CD4-positive, alpha-beta T cell treated with Interleukin-2 at 100 ng/mL for 4 hours (primary cell): Measurements from ENCODE around the gene MAP1LC3B2.

ENCODE experiments used
- DNase-seq: peaks from one replicate; pipeline ENCODE4 v3.0.0-alpha.2; 2020; ENCODE audit warnings: low spot score

Gene MAP1LC3B2

DNA sequence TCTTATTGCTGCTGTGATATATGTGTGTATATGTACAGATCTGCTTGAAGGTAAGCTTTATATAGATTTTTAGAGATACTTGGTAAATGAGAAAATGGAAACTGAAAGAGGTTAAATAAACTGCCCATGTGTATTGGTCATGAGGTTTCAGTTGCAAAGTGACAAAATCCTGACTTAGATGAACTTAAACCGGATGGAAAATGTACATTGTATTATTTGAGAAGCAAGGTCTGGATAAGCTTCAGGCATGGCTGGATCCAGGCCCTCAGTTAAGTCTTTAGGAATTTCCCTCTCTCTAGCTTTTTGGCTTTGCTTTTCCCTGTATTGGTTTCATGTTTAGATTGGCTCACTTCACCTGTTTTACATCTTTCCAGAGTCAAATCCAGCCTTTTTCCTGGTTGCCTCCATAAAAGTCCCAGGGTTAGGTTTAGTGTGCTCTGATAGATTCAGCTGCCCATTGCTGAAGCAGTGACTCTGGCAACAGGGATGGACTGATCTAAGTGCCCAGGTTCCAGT, 21.0 kb upstream of the MAP1LC3B2 start:
- DNase-seq: no peak

DNA sequence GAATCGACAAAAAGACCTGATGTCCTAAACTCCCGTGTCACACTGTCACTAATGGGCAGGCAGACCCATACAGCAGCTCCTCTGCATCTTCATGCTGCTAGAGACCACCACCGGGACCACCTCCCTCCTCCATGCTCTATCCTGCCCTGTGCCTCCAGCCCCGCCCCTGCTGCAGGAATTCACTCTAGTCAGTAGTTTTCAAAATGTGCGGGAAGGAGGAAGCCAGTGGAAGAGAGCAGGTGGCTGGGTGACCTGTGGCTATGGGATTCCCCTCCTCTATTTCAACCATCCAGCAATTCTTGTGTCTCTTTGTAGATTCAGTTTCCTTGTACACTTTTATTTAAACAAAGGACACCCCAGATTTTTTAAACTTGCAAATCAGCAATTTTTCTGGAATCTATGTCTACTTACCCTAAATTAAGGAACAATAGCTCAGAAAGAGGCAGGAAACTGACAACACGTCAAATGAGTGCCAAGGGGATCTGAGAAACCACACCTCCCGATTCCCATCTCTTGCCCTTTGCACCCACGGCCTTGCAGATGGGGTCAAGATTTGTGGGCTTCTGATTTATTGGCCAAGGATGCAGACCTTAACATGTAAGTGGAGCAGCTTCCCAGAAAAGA, 20.4 kb upstream of the MAP1LC3B2 start:
- no peak for DNase-seq

DNA sequence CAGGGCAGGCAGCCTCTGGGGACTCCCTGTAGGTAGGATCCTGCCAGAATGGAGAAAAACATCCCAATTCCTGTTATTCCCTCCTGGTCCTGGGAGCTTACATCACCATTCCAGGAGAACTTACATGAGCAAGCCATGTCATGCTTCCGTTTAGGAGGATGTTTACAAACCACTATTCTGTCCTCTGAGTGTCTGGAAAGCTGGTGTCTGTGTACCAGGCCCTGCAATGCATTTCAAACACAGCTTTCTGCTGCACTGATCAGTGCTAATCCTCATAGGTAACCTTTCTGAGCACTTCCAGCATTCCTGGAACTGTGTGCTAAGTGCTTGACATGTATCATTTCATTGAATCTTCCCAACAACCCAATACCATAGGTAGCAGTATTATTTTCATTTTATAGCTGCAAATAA, 19.8 kb upstream of the MAP1LC3B2 start:
- DNase-seq: no peak

DNA sequence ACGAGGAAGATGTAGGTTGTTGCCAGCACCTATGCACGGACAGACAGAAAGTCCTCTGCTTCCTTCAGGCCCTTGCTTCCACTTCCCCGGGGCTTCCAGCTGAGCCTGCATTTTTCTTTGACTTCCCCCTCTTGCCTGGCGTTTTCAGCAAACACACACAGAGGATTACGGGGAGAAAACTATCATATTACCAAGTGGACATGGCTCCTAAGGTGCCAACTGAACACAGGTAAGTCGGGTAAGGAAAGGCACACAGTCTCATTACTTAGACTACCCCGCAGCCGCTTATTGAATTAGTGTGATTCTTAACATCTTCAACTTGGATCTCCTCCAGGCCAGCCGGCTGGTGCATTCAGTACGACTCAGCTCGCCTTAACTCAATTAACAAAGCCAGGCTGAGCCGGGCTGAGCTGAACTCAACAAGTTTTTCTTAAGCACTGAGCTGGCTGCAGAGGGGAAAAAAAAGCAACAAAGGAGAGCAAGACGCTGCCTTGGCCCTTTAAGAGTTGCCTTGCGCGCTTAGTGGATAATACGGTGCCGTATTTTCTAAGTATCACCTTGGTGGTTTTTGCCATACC, 19.2 kb upstream of the MAP1LC3B2 start:
- DNase-seq: no peak

DNA sequence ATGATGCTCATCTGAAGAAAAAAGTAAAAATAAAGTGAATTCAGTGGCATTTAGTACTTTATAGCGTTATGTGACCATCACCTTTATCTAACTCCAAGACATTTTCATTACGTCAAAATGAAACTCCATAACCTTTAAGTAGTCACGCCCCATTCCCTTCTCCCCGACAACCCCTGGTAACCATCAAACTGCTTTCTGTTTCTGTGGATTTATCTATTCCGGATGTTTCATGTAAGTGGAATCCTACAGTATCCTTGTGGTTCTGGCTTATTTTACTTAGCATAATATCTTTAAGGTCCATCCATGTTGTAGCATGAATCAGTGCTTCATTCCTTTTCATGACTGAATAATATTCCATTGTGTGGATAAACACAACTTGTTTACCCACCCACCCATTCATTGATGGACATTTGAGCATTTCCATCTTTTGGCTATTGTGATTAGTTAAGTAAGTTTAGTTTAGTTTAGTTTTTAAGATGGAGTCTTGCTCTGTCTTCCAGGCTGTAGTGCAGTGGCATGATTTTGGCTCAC, 18.5 kb upstream of the MAP1LC3B2 start:
- DNase-seq: no peak

DNA sequence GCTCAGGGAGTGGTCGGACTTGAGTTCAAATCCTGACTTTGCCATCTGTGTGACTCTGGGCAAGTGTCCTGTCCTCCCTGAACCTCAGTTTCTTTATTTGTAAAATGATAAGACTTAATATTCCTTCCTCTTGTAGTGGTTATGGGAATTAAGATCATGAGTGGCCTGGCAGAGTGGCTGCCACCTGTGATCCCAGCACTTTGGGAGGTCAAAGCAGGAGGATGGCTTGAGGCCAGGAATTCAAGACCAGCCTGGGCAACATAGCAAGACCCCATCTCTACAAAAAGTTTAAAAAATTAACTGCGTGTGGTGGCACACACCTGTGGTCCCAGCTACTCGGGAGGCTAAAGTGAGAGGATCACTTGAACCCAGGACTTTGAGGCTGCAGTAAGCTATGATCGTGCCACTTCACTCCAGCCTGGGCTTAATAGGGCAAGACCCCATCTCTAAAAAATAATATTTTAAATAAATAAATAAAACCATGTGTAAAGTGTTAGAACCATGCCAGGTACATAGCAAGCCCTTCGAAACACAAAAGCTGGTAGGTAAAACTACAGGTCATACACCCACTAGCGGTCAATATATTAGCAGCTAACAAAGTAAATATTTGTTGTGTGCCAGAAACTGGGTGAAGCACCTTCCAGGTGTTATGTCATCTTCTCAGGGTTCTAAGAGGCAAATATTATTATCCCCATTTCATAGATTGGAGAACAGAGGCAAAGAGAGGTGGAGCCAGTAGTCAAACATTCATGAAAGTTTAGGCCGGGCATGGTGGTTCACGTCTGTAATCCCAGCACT, 17.4 kb upstream of the MAP1LC3B2 start:
- no peak for DNase-seq

DNA sequence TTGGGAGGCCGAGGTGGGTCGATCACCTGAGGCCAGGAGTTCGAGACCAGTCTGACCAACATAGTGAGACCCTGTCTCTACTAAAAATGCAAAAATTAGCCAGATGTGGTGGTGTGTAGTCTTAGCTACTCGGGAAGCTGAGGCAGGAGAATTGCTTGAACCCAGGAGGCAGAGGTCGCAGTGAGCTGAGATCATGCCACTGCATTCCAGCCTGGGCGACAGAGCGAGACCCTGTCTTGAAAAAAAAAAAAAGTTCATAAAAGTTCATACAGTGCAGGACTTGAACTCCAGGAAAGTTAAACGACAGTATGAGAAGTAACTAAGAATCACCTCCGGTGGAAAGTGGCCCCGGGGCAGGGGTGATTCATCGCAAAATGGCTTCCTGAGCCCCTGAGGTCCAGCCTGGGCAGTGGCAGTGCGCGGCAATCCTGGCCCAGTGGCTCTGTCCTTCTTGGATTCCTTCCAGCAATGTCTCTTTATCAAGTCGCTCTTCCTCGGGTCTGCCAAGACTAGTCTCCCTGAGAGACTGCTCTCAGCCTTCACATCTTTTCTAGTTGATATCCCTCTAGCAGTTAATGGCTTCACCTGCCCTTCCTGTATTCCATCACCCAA, 16.7 kb upstream of the MAP1LC3B2 start:
- no peak for DNase-seq

DNA sequence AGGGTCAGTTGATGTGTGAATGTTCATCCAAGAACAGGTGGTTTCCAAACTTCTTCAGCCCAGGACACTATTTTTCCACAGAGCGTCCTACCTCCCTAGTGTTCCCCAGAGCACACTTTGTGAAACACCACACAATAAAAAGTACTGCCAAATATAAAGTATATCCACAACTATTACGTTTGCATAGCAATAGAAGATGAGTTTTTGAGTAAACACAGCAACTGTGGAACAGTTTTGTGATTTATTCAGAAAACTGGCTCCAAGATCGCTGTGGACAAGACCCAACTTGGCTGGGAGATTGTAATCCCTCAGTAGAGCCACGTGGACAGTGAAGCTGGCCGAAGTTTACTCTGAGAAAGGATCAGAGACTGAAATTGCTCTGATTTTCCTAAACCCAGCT, 14.5 kb upstream of the MAP1LC3B2 start:
- DNase-seq: no peak

DNA sequence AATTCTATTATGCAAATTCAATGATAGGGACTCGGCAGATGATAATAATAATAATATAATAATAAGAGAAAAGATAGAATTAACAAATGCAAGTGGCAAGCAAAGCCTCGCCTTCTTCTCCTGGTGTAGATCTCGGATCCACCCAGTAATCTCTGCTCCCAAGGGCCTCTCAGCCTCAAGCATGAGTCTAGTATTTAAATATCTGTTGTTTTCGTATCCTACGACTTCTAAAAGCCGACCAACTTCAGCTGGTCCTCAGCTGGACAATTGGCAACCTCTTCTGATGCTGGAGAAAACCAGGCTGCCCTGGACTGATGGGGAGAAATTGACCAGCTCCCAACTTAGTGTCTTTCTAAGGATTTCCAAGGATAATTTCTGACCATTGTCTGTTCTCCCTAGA, 14.0 kb upstream of the MAP1LC3B2 start:
- DNase-seq: no peak

DNA sequence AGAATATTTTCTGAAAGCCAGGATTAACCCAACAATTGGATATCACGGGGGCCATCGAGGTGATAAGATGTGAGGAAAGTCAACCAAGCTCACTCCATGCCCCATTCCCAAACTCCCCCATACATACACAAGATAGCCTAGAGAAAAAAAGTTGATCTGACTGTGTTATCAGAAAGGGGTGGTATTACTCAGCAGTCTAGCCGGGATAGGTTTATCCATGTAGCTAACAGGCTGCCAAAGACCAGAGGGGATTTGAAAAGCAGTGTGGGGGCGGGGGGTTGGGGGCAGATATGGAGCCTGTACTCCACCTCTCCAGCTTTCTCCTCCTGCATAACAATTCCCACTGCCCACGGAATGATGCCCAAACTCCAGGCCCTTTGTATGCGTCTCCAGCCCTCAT, 13.2 kb upstream of the MAP1LC3B2 start:
- DNase-seq: no peak

DNA sequence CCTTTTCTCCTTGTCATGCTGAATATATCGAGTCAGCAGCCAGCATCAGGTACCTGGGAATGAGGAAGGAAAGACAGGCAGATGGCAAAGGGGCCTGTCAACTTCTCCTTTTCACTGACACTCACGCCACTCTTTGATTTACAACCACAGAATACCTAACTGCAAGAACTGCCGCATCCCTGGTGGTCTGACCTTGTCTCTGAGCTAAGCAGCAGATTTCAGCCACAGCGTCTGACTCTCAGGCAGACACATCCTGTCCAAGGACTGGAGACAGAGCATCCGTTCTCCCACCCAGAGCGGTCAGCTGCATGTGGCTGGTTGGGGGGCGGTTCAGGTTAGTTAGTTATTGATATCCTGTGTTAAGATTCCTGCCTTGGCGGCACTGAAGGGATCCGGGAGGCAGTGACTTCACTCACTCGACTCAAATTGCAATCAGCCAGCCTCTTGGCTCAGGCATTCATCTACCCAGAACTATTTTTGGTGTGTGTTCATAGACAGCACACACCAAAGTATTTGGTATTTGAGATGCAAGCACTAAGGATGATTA, 11.2 kb upstream of the MAP1LC3B2 start:
- no peak for DNase-seq

DNA sequence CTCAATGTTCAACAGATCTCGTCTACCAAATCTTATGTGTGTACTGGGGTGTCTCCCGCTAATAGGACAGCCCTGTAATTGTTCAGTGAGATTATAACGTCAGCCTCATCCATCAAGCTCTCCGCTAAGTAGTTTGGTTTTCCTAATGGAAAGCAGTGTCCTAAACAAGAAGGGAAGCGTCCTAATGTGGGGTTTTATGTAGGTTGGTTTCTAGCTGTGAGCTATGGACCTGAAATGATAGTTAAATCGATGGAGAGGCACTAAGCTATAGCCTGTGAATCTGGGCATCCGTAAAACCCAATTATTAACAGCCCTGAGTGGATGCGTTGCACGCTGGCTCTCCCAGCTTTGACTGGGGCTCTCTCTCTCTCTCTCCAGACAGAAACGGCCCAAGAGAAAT, 9.2 kb upstream of the MAP1LC3B2 start:
- no peak for DNase-seq

DNA sequence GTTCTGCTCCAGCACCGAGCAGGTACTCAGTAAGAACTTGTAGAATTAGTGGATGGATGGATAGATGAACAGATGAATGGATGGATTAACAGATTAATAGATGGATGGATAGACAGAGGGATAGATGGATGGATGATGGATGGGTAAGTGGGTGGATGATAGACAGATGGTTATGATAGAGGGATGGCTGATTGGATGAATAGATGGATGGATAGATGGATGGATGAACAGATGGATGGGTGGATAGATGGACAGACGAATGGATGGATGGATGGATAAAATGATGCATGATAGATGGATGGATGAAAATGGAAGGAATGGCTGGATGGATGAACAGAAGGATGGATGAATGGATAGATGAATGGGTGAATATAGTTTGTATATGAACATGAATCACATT, 8.0 kb upstream of the MAP1LC3B2 start:
- DNase-seq: no peak

DNA sequence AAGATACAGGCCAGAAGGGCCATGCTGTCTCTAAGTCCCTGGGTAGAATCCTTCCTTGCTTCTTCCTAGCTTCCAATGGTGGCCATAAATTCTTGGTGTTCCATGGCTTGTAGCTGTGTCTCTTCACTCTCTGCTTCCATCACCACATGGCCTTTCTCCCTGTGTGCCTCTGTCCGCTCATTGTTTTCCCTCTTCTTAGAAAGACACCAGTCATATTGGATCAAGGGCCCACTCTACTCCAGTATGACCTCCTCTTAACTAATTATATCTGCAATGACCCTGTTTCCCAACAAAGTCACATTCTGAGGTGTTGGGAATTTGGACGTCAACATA, 7.6 kb upstream of the MAP1LC3B2 start:
- DNase-seq: no peak

DNA sequence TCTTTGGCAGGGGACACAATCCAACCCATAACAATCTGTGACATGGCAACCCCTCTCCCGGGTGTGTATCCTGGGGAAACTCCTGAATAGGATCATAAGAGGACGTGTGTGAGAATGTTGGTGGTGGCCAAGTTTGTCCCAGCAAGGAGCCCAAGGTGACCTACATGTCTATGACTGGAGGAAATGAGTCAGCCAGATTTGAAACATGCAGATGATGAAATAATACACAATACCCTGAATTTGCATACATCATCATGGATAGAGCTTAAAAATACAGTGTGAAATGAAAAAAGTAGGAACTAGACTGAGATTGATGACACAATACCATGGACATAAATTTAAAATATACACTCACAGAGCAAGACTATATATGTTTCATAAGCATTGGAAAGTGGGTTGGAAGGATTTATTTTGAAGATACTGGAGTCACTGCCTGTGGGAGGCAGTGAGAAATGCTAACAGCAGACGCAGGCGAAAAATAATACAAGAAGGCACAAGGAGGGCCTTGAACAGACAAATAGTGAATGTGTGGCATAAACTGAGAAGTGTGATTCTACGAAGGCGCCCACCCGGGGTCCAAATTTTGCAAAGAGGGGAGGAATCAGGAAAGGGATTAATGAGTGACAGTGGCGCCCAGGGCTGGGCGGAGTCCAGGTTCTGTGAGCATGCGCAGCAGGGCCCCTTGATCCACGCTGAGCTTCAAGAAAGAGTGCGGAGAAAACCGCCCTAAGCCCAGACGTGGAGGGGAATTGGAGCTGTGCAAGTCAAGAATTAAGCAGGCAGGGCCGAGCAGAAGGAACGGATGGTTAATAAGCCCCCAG, 7.0 kb upstream of the MAP1LC3B2 start:
- no peak for DNase-seq

DNA sequence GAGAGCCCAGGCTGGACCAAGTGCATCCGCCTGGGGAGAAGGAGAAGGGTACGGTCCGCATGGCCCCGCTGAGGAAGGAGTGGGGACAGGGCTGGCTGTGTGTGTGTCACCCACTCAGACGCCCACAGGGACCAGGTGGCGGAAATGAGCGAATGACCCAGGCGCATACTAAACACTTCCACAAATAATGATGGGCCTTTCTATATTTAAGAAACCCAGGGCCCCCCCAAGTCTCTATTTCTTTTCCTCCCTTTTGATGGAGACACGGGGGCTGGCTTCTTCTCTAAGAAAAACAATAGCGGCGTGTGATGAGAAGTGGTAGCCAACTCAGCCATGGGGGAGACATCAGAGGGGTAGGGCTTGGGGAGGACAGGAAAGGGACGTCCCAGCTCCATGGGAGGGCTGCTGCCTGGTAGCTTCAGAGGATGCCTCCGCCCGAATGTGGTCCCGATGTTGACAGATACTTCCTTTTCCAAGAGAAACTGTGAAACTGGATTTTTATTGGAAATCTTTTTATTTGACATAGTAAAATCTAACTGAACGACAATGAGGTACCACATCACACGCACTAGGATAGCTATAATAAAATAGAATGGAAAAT, 6.3 kb upstream of the MAP1LC3B2 start:
- no peak for DNase-seq

DNA sequence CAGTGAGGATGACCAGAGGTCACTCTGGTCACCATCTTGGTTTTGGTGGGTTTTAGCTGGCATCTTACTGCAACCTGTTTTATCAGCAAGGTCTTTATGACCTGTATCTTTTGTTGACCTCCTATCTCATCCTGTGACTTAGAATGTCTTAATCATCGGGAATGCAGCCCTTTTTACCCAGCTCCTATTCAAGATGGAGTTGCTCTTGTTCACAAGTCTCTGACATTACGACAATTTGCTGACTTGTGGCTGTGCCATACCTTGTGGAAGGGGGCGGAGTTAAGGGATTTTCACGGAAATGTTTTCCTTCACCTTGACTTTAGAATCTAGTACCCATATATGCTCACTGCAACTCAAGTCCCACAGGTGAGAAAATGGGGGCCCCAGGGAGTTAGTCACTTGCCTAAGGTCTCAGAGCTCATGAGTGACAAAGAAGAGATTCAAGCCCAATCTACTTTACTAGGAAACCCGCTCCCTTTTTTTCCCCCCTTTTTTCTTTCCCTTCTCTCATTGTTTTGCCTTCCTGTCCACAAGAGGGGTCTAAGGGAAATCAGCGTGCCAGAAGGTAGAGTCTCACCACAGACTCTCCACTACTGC, 2.7 kb upstream of the MAP1LC3B2 start:
- no peak for DNase-seq

DNA sequence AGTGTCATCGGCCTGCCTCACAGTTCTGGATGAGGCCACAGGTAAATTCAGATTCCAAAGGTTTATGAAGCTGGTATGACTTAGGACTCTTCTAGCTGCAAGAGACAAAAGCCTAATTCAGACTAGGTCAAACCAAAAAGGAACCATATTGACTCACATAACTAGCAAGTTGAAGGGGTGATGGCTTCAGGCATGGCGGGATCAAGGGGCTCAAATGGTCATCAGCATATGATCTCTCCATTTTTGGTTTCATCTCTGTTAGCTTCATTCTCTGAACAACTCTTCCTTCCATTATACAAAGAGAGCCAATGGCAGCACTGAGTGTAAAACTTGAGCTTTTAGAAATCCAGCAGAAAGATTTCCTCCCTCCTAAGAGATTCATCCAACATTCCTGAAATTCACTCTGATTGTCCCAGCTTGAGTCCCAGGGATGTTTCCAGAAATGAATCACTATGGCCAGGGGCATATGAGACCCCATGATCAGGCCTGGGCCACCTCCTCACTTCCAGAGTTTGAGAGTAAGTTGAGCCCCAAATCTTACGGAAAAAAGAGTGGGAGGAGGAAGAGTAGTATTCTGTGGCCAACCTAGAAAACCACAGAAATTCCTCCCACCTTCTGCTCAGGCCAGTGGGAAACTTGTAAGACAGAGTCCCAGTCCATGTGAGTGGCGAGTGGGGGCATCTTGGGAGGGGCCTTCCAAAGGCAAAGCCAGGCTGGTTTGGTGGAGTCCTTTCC, 2.0 kb upstream of the MAP1LC3B2 start:
- no peak for DNase-seq

DNA sequence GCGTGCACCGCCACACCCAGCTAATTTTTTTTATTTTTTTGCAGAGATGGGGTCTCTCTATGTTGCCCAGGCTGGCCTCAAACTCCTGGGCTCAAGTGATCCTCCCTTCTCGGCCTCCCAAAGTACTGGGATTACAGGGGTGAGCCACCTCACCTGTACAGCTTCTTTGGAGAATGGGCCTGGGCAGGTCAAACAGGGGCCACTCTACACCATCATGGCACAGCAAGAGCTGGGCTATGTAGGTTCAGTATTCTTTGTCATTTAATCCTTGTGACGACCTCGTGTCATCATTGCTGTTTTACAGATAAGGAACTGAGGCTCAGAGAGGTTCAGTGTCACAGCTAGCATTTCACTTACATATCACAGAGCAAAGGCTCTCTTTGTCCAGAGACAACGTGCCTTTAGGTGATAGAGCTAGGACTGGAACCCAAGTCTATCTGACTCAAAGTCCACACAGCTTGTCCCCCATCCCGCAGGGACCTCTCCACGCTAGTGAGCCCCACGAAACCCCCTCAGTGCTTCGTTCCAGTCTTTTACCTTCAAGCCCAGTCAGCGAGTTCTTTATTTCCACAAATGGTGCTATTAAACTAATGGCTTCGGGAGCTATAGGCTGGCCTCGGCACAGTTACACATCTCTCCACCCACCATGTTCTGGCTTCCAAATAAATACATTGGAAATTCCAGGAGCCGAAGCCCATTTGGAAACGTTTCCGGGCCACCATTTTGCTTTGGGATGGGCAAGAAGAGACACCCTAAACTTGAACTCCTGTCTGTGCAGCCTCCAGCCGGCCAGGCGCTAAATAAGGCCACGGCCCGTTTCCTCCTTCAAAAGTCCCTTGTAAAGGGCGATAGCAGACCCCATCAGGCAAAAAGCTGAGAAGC, 660 bp upstream of the MAP1LC3B2 start:
- DNase-seq: no peak
